ENCODE results near the gene OCRL.
"Not testable (repeated sequence)": the region's sequence is repeated elsewhere in the genome, so short reads cannot be mapped to it uniquely, and the experiment has no call there.

OCRL gene

DNA sequence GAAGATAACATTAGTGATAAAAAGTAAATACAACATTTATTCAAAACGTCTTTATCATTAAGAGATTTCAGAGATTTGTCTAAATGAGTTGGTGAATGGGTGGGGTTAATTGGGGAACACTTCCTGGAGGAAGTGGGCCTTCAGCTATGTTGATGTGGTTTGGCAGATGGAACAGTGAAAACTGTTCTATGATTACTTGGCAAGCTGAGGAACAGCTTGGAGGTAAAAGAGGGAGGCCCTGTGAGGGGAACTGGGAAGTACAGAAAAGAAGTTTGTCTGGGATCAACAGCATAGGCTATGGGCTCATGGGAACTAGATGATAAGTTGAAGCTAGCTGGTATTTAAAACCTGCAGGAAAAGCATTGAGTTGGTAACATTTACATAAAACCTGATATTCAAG, 26.0 kb downstream of the OCRL start:
- no peak overlapping the region for H3K4me3 ChIP-seq (replicated peaks; ENCODE audit: insufficient read depth, low read length)
- H3K27ac ChIP-seq (replicated peaks) = no peak overlapping the region
- DNase-seq (ENCODE audit: low read depth in 1 of 2, low spot score in 1 of 2) = no peak
- no peak for TF ChIP-seq REST (IDR thresholded peaks at IDR 0.05; ENCODE audit: insufficient replicate concordance, low read depth)
- no peak for TF ChIP-seq POLR2AphosphoS5 (IDR thresholded peaks at IDR 0.05; ENCODE audit: low read depth)
- TF ChIP-seq, protein P1, sequence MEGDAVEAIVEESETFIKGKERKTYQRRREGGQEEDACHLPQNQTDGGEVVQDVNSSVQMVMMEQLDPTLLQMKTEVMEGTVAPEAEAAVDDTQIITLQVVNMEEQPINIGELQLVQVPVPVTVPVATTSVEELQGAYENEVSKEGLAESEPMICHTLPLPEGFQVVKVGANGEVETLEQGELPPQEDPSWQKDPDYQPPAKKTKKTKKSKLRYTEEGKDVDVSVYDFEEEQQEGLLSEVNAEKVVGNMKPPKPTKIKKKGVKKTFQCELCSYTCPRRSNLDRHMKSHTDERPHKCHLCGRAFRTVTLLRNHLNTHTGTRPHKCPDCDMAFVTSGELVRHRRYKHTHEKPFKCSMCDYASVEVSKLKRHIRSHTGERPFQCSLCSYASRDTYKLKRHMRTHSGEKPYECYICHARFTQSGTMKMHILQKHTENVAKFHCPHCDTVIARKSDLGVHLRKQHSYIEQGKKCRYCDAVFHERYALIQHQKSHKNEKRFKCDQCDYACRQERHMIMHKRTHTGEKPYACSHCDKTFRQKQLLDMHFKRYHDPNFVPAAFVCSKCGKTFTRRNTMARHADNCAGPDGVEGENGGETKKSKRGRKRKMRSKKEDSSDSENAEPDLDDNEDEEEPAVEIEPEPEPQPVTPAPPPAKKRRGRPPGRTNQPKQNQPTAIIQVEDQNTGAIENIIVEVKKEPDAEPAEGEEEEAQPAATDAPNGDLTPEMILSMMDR (IDR thresholded peaks at IDR 0.05; ENCODE audit: insufficient read depth, low read length) = no peak
- TF ChIP-seq GABPA (IDR thresholded peaks at IDR 0.05; ENCODE audit: low read depth) = no peak
- no peak for TF ChIP-seq SPI1 (IDR thresholded peaks at IDR 0.05; ENCODE audit: borderline replicate concordance, low read depth)
- H3K27me3 ChIP-seq (ENCODE audit: insufficient read depth, poor library complexity, severe bottlenecking) = no peaks in the 10 kb centered on the region

GRCh38 chrX:129568349-129568748, 28.3 kb downstream of the OCRL start:
- no peak for TF ChIP-seq REST (IDR thresholded peaks at IDR 0.05; ENCODE audit: insufficient replicate concordance, low read depth)
- TF ChIP-seq SPI1 (IDR thresholded peaks at IDR 0.05; ENCODE audit: borderline replicate concordance, low read depth) = no peak
- no peak for TF ChIP-seq POLR2AphosphoS5 (IDR thresholded peaks at IDR 0.05; ENCODE audit: low read depth)
- TF ChIP-seq, protein P1 (IDR thresholded peaks at IDR 0.05; ENCODE audit: insufficient read depth, low read length) = no peak
- TF ChIP-seq GABPA (IDR thresholded peaks at IDR 0.05; ENCODE audit: low read depth) = no peak
- H3K27me3 ChIP-seq (ENCODE audit: insufficient read depth, poor library complexity, severe bottlenecking) = no peaks in the 10 kb centered on the region
- DNase-seq (ENCODE audit: low read depth in 1 of 2, low spot score in 1 of 2) = no peak

DNA sequence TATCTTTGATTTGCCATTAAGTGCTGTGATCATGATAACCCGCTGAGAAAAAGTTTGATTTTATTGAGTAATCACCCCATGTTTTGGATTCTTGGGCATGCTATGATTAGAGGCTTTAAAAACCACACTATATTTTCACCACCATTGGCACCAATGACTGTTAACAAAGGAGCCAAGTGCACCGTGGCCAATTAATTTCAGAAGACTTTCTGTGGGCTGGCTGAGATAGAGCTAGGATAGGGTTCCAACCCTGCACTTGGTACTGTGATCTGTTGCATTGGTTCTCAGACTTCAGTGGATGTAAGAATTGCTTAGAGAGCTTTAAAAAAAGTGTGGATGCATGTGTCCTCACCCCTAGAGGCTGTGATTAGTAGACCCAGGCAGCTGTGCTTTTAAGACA, 32.4 kb downstream of the OCRL start:
- Histone ChIP-seq H3K4me3 (replicated peaks; ENCODE audit: insufficient read depth, low read length) (no peak overlapping the region), H3K27me3 (ENCODE audit: insufficient read depth, poor library complexity, severe bottlenecking) (no peaks in the 10 kb centered on the region), H3K27ac (replicated peaks) (no peak overlapping the region)
- DNase-seq (ENCODE audit: low read depth in 1 of 2, low spot score in 1 of 2) = no peak
- no peak for TF ChIP-seq GABPA (IDR thresholded peaks at IDR 0.05; ENCODE audit: low read depth)
- TF ChIP-seq, protein P1 (IDR thresholded peaks at IDR 0.05; ENCODE audit: insufficient read depth, low read length) = no peak

More at GRCh38 chrX:129568349-129568748, 28.3 kb downstream of the OCRL start:
- Histone ChIP-seq H3K4me3 (replicated peaks; ENCODE audit: insufficient read depth, low read length) (no peak overlapping the region), H3K27ac (replicated peaks) (no peak overlapping the region)

- H3K4me3 ChIP-seq (replicated peaks; ENCODE audit: insufficient read depth, low read length); H3K27me3 ChIP-seq (ENCODE audit: insufficient read depth, poor library complexity, severe bottlenecking): not testable (repeated sequence)
These were observed 33.6 kb downstream of the OCRL start for GRCh38 chrX:129573652-129574051.

More at GRCh38 chrX:129573652-129574051, 33.6 kb downstream of the OCRL start:
- DNase-seq (ENCODE audit: low read depth in 1 of 2, low spot score in 1 of 2); H3K27ac ChIP-seq (replicated peaks): not testable (repeated sequence)

Measured in HL-60 (cell line).